NCI-H2107 (cell line): ENCODE results near the gene STYXL2.

Experiments used
- DNase-seq: peaks from one replicate; lab custom pipeline; 2025; lab: John Stamatoyannopoulos, UW

The STYXL2 gene

GRCh38 chr1:167081594-167082156 lies 12.2 kb upstream of the STYXL2 start:
- no peak for DNase-seq

- DNase-seq: no peak
Measured at GRCh38 chr1:167082511-167083027, 11.3 kb upstream of the STYXL2 start.

- DNase-seq: no peak
Measured at GRCh38 chr1:167083066-167083665, 10.7 kb upstream of the STYXL2 start.

- DNase-seq: no peak
Measured at GRCh38 chr1:167083871-167084270, 10.0 kb upstream of the STYXL2 start.

- DNase-seq: no peak
Measured at GRCh38 chr1:167084757-167085156, 9.1 kb upstream of the STYXL2 start.

GRCh38 chr1:167086033-167086432 lies 7.8 kb upstream of the STYXL2 start:
- no peak for DNase-seq

GRCh38 chr1:167086768-167087167 lies 7.1 kb upstream of the STYXL2 start:
- DNase-seq: no peak

GRCh38 chr1:167088746-167089417 lies 5.0 kb upstream of the STYXL2 start:
- DNase-seq: no peak

- DNase-seq: no peak
Measured at GRCh38 chr1:167089939-167090313, 3.9 kb upstream of the STYXL2 start.

GRCh38 chr1:167090314-167090942 lies 3.4 kb upstream of the STYXL2 start, which contains the start of gene GPA33:
GPA33 (minus strand) TSS chr1:167090377; CDS start chr1:167090287, 90 bp downstream.
- no peak for DNase-seq

- DNase-seq: no peak
Measured at GRCh38 chr1:167092653-167093052, 1.2 kb upstream of the STYXL2 start.

- no peak for DNase-seq
Measured at GRCh38 chr1:167094690-167095089, 815 bp downstream of the STYXL2 start.

- DNase-seq: no peak
Measured at GRCh38 chr1:167095368-167095767, 1.5 kb downstream of the STYXL2 start.

GRCh38 chr1:167099851-167100250 lies 6.0 kb downstream of the STYXL2 start:
- DNase-seq: no peak

- DNase-seq: no peak
Measured at GRCh38 chr1:167100730-167101129, 6.9 kb downstream of the STYXL2 start.

- no peak for DNase-seq
Measured at GRCh38 chr1:167101754-167102153, 7.9 kb downstream of the STYXL2 start.

GRCh38 chr1:167102906-167103573 lies 9.2 kb downstream of the STYXL2 start:
- no peak for DNase-seq

GRCh38 chr1:167104256-167104633 lies 10.4 kb downstream of the STYXL2 start:
- no peak for DNase-seq

- no peak for DNase-seq
Measured at GRCh38 chr1:167105271-167106118, 11.6 kb downstream of the STYXL2 start.

GRCh38 chr1:167106119-167106461 lies 12.2 kb downstream of the STYXL2 start:
- DNase-seq: no peak

- DNase-seq: no peak
Measured at GRCh38 chr1:167107456-167107855, 13.6 kb downstream of the STYXL2 start.

GRCh38 chr1:167109125-167109524 lies 15.2 kb downstream of the STYXL2 start:
- DNase-seq: no peak
